Measurements from ENCODE around the gene ADIPOR2. TPM values are rescaled to one million over a fixed set of nuclear protein-coding genes. Genes with fewer than 3 reads are reported as not detected.

ADIPOR2 gene
- total and polyA plus RNA-seq, 10 of the 15 experiments (the other 5 are each of a cell fraction or from before 2014, with no cell fraction given) = 8.6 to 65.0 (median 38.0) TPM

DNA sequence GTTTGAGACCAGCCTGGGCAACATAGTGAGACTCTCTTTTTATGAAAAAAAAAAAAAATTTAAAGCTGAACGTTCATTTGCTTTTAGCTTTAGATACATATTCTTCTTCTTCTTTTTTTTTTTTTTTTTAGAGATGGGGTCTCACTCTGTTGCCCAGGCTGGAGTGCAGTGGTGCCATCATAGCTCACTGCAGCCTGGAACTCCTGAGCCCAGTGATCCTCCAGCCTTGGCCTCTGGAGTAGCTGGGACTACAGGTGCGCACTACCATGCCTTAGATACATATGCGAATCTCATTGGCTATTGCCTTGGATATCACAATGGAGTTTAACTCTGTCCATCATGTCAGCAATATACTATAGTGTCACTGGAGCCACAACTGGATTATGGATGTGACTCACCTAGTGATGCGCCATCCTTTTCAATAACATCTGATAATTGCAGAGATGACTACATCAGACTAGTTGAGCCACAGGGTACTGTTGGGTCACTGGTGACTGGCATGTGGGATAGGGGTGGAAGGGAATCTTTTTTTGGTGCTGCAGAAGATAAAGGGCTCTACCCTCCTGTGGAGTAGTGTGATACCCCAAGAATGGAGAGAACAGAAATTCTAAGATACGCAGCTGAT, 2.7 kb upstream of the ADIPOR2 start:
- Histone ChIP-seq H3K9ac (ENCODE audit: control insufficient read depth, insufficient read depth, low read length) (no peak overlapping the region), H4K20me1 (ENCODE audit: control insufficient read depth, insufficient read depth) (no peaks in the 10 kb centered on the region), H3K4me3 (no peak overlapping the region), H3K9me3 (replicated peaks; ENCODE audit: control insufficient read depth, insufficient read depth, low read length) (no peaks in the 10 kb centered on the region), H3K27me3 (replicated peaks in 1 of 2; ENCODE audit: control insufficient read depth in 2 of 2, insufficient read depth in 2 of 2, low read length in 1 of 2) (no peaks in the 10 kb centered on the region), H3K4me2 (ENCODE audit: control insufficient read depth, insufficient read depth) (no peak overlapping the region), H3K27ac (ENCODE audit: control insufficient read depth, insufficient read depth) (no peak overlapping the region), H3K36me3 (ENCODE audit: control insufficient read depth in 2 of 2, insufficient read depth in 2 of 2, low read length in 1 of 2) (no peaks in the 10 kb centered on the region), H3K79me2 (ENCODE audit: control insufficient read depth, insufficient read depth, low read length) (peaks cover 22% of the 10 kb centered on the region), H3K4me1 (ENCODE audit: control insufficient read depth, insufficient read depth, low read length) (peaks cover 5% of the 10 kb centered on the region; the same call in 1 of the 2 replicates), H2AFZ (ENCODE audit: control insufficient read depth, low read depth, low read length) (no peak overlapping the region)
- ChIA-PET RAD21 (ENCODE audit: unreplicated experiment) (interaction anchor here (1.5 kb wide), 1 partner anchor 103 kb away, joined by 5 read pairs; no protein-coding TSS in a partner anchor), CTCF (interaction anchor here (0.7 to 1.8 kb wide), 5 partner anchors 10 to 570 kb away, joined by 3 to 9 read pairs (median 4); no protein-coding TSS in a partner anchor), SMC1A (ENCODE audit: uncharacterized antibody, unreplicated experiment) (interaction anchor here (0.6 to 2.0 kb wide), 8 partner anchors 10 to 280 kb away, joined by 3 to 6 read pairs (median 3); no protein-coding TSS in a partner anchor), POLR2A (interaction anchor here (0.6 to 0.8 kb wide), 5 partner anchors 10 to 339 kb away, joined by 3 read pairs; no protein-coding TSS in a partner anchor)
- ATAC-seq (no peak), FAIRE-seq (no peak), DNase-seq (ENCODE audit: low read depth, low spot score) (no peak)
- 100% methylated on average over 4 of the region's 5 CpGs for WGBS (ENCODE audit: insufficient coverage, insufficient replicate concordance, low lambda C conversion rate, missing lambda C conversion rate)
- TF ChIP-seq MYC (IDR thresholded peaks at IDR 0.05; ENCODE audit: insufficient read depth, insufficient read length, insufficient replicate concordance, low read length, severe bottlenecking) (no peak), BCL11A (IDR thresholded peaks at IDR 0.05; ENCODE audit: low read depth, low read length) (no peak), YY1 (IDR thresholded peaks at IDR 0.05; ENCODE audit: low read depth, low read length) (no peak), FOXM1 (IDR thresholded peaks at IDR 0.05; ENCODE audit: low read depth, low read length) (no peak), ETV6 (conservative IDR thresholded peaks at IDR 0.05 in 1 of 2, IDR thresholded peaks at IDR 0.05 in 1 of 2; ENCODE audit: borderline replicate concordance in 1 of 2, low read depth in 1 of 2) (no peak), NFIC (IDR thresholded peaks at IDR 0.05; ENCODE audit: low read depth, low read length) (no peak), PKNOX1 (IDR thresholded peaks at IDR 0.05) (no peak), SRF (IDR thresholded peaks at IDR 0.05; ENCODE audit: low read depth in 2 of 2, low read length in 2 of 2) (no peak), NR2C1 (IDR thresholded peaks at IDR 0.05) (no peak), RBBP5 (conservative IDR thresholded peaks at IDR 0.05) (no peak), CBFB (IDR thresholded peaks at IDR 0.05; ENCODE audit: low read depth) (no peak), TCF12 (IDR thresholded peaks at IDR 0.05; ENCODE audit: low read depth, low read length) (no peak), MTA2 (IDR thresholded peaks at IDR 0.05; ENCODE audit: low read depth) (no peak), RUNX3 (IDR thresholded peaks at IDR 0.05; ENCODE audit: low read length) (no peak), PML (IDR thresholded peaks at IDR 0.05; ENCODE audit: low read length) (no peak), HDAC2 (IDR thresholded peaks at IDR 0.05) (no peak), STAT1 (conservative IDR thresholded peaks at IDR 0.05) (no peak)
- TF ChIP-seq, protein P1, sequence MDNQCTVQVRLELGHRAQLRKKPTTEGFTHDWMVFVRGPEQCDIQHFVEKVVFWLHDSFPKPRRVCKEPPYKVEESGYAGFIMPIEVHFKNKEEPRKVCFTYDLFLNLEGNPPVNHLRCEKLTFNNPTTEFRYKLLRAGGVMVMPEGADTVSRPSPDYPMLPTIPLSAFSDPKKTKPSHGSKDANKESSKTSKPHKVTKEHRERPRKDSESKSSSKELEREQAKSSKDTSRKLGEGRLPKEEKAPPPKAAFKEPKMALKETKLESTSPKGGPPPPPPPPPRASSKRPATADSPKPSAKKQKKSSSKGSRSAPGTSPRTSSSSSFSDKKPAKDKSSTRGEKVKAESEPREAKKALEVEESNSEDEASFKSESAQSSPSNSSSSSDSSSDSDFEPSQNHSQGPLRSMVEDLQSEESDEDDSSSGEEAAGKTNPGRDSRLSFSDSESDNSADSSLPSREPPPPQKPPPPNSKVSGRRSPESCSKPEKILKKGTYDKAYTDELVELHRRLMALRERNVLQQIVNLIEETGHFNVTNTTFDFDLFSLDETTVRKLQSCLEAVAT (IDR thresholded peaks at IDR 0.05) = no peak
- TF ChIP-seq, protein P2, sequence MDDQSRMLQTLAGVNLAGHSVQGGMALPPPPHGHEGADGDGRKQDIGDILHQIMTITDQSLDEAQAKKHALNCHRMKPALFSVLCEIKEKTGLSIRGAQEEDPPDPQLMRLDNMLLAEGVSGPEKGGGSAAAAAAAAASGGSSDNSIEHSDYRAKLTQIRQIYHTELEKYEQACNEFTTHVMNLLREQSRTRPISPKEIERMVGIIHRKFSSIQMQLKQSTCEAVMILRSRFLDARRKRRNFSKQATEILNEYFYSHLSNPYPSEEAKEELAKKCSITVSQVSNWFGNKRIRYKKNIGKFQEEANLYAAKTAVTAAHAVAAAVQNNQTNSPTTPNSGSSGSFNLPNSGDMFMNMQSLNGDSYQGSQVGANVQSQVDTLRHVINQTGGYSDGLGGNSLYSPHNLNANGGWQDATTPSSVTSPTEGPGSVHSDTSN (IDR thresholded peaks at IDR 0.05; ENCODE audit: insufficient replicate concordance, low read depth, low read length) = no peak
- no TSS peak for BruUV-seq (replicated peaks)
- intact Hi-C loops (cut with micrococcal nuclease; ENCODE audit: unreplicated experiment) (no loop called here), in situ Hi-C loops (cut with MboI) (no loop called here)

Measured in GM12878 (cell line).